GM19193 (cell line): Measurements from ENCODE around the gene SLC41A2.

ENCODE experiments used
- POLR2A ChIP-seq: IDR thresholded peaks from 4 replicates; pipeline ENCODE4 v1.6.1; 2011; ENCODE audit not compliant: insufficient read depth, insufficient read length; ENCODE audit errors: extremely low read depth

The SLC41A2 gene

DNA sequence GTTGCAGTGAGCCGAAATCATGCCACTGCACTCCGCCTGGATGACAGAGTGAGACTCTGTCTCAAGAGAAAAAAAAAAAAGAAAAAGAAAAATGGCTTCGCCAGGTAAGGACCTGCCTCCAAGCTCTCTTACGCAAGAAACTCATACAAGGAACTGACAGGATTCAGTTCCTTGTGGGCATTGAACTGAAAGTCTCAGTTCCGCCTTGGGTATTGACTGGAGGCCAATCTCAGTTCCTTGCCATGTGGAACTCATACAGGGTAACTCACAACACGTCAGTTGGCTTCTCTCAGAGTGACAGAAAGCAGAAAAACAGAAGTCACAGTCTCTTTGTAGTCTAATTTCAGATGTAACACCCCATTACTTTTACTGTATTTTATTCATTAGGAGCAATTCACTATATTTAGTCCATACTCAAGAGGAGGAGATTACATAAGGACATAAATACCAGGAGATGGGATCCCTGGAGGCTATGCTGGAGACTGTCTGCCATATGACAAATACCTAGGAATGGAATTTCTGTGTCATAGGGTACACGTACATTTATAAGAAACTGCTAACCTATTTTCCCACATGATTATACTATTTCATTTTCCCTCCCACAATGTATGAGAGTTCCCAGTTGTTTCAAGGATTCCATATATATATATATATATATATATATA lies 16.7 kb upstream of the SLC41A2 start:
- no peak for TF ChIP-seq POLR2A

- TF ChIP-seq POLR2A = no peak
Observed at GRCh38 chr12:104973250-104973649, 15.2 kb upstream of the SLC41A2 start.

GRCh38 chr12:104971306-104971705 lies 13.2 kb upstream of the SLC41A2 start:
- no peak for TF ChIP-seq POLR2A

DNA sequence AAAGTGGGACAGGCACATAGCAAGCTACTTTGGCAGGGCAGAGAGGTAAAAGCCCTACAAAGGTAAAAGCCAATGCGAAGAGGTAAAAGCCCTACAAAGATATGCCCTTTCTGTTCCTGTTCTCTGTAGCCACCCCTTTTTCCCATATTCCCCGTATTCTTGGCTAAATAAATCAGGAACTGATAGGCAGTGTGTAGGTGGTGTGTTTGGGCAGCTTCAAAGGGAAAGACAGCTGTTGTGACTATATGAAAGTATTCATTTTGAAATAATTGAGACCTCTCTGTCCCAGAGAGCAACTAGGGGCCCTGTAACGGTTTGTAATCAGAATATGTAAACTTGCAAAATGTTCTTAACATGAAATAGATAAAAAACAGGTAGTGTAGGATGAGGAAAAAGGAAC lies 11.3 kb upstream of the SLC41A2 start:
- no peak for TF ChIP-seq POLR2A

- TF ChIP-seq POLR2A = no peak
Observed at GRCh38 chr12:104966677-104967076, 8.6 kb upstream of the SLC41A2 start.

- no peak for TF ChIP-seq POLR2A
Observed at GRCh38 chr12:104964856-104965205, 6.7 kb upstream of the SLC41A2 start.

DNA sequence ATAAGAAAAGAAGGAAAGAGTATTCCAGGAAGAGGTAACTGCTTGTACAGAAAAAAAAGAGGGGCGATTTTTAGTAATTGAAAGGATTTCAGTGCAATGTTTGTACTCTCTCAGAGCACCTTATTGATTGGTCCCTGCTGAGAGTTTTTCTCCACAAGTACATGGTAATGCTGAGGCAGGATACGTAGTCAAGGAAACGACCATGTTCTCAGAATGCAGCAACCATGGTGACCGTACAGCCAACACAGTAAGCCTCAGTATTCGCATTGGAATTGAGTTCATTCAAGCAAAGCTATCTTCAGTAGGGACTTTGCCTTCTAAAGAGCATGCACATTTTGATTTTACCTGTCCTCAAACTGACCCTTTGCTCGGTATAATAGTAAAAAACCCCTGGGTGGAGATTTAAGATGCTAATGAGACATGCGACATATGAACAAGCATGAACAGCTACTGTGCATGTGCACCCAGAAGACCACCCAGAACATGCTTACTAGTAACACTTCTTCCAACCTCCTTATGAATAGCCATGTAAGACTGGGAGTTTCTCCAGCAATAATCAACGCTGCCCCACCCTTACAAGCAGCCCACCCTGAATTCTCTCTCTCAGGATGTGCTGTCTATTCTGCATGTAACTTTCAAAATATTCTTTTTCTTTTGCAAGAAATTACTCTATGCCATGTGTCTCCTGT lies 6.2 kb upstream of the SLC41A2 start:
- TF ChIP-seq POLR2A = no peak

- TF ChIP-seq POLR2A = no peak
Observed at GRCh38 chr12:104963757-104964156, 5.7 kb upstream of the SLC41A2 start.

- no peak for TF ChIP-seq POLR2A
Observed at GRCh38 chr12:104960464-104960863, 2.4 kb upstream of the SLC41A2 start.

DNA sequence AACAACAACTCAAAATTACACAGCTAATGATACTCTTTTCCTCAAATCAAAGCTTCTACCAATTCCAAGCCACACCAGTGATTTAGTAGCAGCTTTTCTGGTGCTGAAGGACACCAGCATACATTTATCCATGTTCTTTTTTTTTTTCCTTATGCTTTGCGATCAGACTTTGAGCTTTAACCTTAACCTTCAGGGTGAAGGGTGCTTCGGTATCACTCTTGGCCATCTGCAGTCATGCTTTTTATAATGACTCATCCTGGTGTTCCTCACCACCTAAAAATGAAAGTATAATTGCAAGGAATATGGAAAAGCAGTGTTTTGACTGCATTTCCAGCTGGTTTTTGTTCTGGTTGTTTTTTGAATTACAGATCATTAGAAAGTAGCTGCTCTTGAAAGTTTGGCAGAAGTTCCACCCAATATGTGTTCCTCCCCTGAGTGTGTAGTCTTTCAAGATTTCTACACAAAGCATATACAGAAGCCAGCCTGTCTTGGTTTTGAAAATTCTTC lies 1.3 kb upstream of the SLC41A2 start:
- no peak for TF ChIP-seq POLR2A

DNA sequence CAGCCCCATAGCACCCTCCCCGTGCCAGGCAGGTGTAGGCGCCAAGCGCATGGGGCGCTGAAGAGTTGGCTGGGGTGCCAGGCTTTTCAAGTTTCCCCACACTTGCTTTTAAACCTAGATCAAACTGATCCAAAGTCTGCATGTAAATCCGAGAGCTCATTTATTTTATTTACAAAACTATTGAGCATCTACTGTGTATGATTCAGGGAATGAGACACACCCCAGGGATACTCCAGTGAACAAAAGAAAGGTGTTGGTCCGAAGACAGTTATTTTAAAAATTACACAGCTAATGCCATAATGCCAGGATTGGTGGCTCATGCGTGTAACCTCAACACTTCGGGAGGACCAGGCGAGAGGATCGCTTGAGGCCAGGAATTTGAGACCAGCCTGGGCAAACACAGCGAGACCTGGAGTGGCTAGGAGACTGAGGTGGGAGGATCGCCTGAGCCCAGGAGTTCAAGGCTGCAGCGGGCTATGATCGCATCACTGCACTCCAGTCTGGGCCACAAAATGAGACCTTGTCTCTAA lies 780 bp upstream of the SLC41A2 start:
- TF ChIP-seq POLR2A = no peak

DNA sequence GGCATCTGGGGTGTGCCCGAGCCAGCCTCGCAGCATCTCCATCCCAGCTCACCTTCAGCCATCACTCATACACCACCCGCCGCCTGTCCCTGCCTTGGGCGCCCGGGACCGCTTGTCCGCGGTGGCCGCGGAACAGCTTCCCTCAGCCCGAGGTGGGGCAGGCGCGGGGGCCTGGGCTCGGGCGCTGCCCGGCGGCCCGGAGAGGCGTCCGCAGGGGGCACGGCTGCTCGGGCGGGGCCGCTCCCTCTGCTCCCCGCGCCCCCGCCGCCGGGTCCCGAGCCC lies 430 bp downstream of the SLC41A2 start:
- no peak for TF ChIP-seq POLR2A

- TF ChIP-seq POLR2A = no peak
Observed at GRCh38 chr12:104956870-104957718, 996 bp downstream of the SLC41A2 start.

- TF ChIP-seq POLR2A = no peak
Observed at GRCh38 chr12:104955703-104956102, 2.4 kb downstream of the SLC41A2 start.

DNA sequence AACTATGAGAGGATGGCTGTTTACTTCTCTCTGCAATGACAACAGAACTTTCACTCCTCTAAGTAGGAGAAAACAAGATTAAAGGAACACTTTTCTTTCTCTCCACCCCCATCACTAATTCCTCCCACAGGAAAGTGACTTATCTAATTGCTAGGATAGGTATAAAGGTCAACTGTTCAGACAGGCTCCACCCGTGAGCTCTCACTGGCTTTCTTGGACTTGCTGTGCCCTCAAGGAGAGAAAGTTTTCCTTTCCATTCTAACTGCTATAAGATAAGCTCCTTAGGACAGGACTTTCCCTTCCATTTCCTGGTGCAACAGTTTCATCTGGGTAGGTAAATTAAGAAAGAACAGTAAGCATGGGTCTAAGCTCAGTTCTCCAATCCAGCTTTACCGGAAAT lies 4.8 kb downstream of the SLC41A2 start:
- TF ChIP-seq POLR2A = no peak
